Measurements from ENCODE around the gene EPB41L4A. TPM values are rescaled to one million over a fixed set of nuclear protein-coding genes. Genes with fewer than 3 reads are reported as not detected.

Gene EPB41L4A
- total RNA-seq, 1 experiment from 2014 or later: 0.87 TPM

GRCh38 chr5:112245656-112246055 is 173.4 kb downstream of the EPB41L4A start:
- no TSS peak for BruUV-seq (replicated peaks)
- in situ Hi-C loops (cut with HindIII; ENCODE audit: low pct_unique_long_range_greater_than_20kb, low sequenced_read_pairs) (no loop called here), intact Hi-C loops (cut with micrococcal nuclease; ENCODE audit: unreplicated experiment) (no loop called here)
- Histone ChIP-seq H3K27ac (ENCODE audit: low read length) (no peak overlapping the region), H3K4me1 (ENCODE audit: control insufficient read depth, insufficient read depth, low read length) (no peaks in the 10 kb centered on the region), H3K27me3 (ENCODE audit: control insufficient read depth, insufficient read depth, low read length) (no peaks in the 10 kb centered on the region; the same call in 1 of the 2 replicates), H3K36me3 (ENCODE audit: control insufficient read depth, insufficient read depth, low read length) (no peaks in the 10 kb centered on the region), H3K9me3 (ENCODE audit: control insufficient read depth, insufficient read depth, low read depth, low read length) (no peaks in the 10 kb centered on the region), H3K4me3 (ENCODE audit: low read depth in 2 of 2, low read length in 2 of 2) (no peak overlapping the region)
- TF ChIP-seq CTCF (IDR thresholded peaks at IDR 0.05): no peak
- TF ChIP-seq REST (IDR thresholded peaks at IDR 0.05; ENCODE audit: insufficient read depth in 1 of 2, low read depth in 2 of 2, low read length in 1 of 2): no peak
- ChIA-PET CTCF (no interaction called here), POLR2A (no interaction called here)
- DNase-seq (ENCODE audit: low read depth, low spot score) (no peak), ATAC-seq (no peak)

- Histone ChIP-seq H3K4me1 (ENCODE audit: control insufficient read depth, insufficient read depth, low read length) (no peaks in the 10 kb centered on the region), H3K9me3 (ENCODE audit: control insufficient read depth, insufficient read depth, low read depth, low read length) (no peaks in the 10 kb centered on the region), H3K27ac (ENCODE audit: low read length) (no peak overlapping the region), H3K4me3 (ENCODE audit: low read depth in 2 of 2, low read length in 2 of 2) (no peak overlapping the region), H3K27me3 (ENCODE audit: control insufficient read depth, insufficient read depth, low read length) (no peaks in the 10 kb centered on the region), H3K36me3 (ENCODE audit: control insufficient read depth, insufficient read depth, low read length) (no peaks in the 10 kb centered on the region)
- ChIA-PET POLR2A (no interaction called here), CTCF (no interaction called here)
- in situ Hi-C loops (cut with HindIII; ENCODE audit: low pct_unique_long_range_greater_than_20kb, low sequenced_read_pairs) (no loop called here), intact Hi-C loops (cut with micrococcal nuclease; ENCODE audit: unreplicated experiment) (no loop called here)
- DNase-seq (ENCODE audit: low read depth, low spot score) (no peak), ATAC-seq (no peak)
- BruUV-seq (replicated peaks): no TSS peak
- TF ChIP-seq REST (IDR thresholded peaks at IDR 0.05; ENCODE audit: insufficient read depth in 1 of 2, low read depth in 2 of 2, low read length in 1 of 2) (no peak), TCF7L2 (IDR thresholded peaks at IDR 0.05; ENCODE audit: low read depth, low read length) (no peak), POLR2AphosphoS5 (IDR thresholded peaks at IDR 0.05; ENCODE audit: low read depth, low read length) (no peak), CTCF (IDR thresholded peaks at IDR 0.05) (no peak), SIN3A (IDR thresholded peaks at IDR 0.05; ENCODE audit: borderline replicate concordance, insufficient read depth, low read depth, low read length) (no peak)
These were observed 179.1 kb downstream of the EPB41L4A start for GRCh38 chr5:112239996-112240395.
